ENCODE results near the gene RBM47.

GRCh38 chr4:40603281-40603680 is 26.4 kb downstream of the RBM47 start:
- no peak for TF ChIP-seq GABPA (IDR thresholded peaks at IDR 0.05; ENCODE audit: low read depth)
- TF ChIP-seq, protein P1, sequence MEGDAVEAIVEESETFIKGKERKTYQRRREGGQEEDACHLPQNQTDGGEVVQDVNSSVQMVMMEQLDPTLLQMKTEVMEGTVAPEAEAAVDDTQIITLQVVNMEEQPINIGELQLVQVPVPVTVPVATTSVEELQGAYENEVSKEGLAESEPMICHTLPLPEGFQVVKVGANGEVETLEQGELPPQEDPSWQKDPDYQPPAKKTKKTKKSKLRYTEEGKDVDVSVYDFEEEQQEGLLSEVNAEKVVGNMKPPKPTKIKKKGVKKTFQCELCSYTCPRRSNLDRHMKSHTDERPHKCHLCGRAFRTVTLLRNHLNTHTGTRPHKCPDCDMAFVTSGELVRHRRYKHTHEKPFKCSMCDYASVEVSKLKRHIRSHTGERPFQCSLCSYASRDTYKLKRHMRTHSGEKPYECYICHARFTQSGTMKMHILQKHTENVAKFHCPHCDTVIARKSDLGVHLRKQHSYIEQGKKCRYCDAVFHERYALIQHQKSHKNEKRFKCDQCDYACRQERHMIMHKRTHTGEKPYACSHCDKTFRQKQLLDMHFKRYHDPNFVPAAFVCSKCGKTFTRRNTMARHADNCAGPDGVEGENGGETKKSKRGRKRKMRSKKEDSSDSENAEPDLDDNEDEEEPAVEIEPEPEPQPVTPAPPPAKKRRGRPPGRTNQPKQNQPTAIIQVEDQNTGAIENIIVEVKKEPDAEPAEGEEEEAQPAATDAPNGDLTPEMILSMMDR (IDR thresholded peaks at IDR 0.05; ENCODE audit: insufficient read depth, low read length) = no peak
